GM13977 (cell line): Measurements from ENCODE around the gene ARL17B.
"Not testable (repeated sequence)": the region's sequence is repeated elsewhere in the genome, so short reads cannot be mapped to it uniquely, and the experiment has no call there.

Source experiments
- DNase-seq: peaks from one replicate; pipeline ENCODE4 v3.0.0; 2012; ENCODE audit warnings: low spot score
- CTCF ChIP-seq: IDR thresholded peaks from 2 replicates; pipeline ENCODE4 v1.5.1; 2012; ENCODE audit warnings: mild to moderate bottlenecking, control low read depth; ENCODE audit not compliant: insufficient read depth; ENCODE audit errors: extremely low read depth, missing control alignments
- in situ Hi-C: fragments of 300-500 bp; cut with MboI; formaldehyde crosslinking; loops from one replicate; pipeline ENCODE4 v1.12.0; 2022; ENCODE audit warnings: low sequenced_read_pairs, low pct_unique_long_range_greater_than_20kb, mixed read lengths, inconsistent platforms; ENCODE audit not compliant: unreplicated experiment

ARL17B gene

GRCh38 chr17:46273541-46274236, 87.9 kb downstream of the ARL17B start:
- in situ Hi-C loops, result no loop called here
- no peak for DNase-seq
- no peak for TF ChIP-seq CTCF

- DNase-seq, result no peak
- in situ Hi-C loops, result no loop called here
- TF ChIP-seq CTCF, result no peak
These were observed 91.5 kb downstream of the ARL17B start for GRCh38 chr17:46270032-46270431.

GRCh38 chr17:46266656-46267544, 94.7 kb downstream of the ARL17B start:
- TF ChIP-seq CTCF, result no peak
- in situ Hi-C loops, result no loop called here
- DNase-seq, result peak; percentile 97

GRCh38 chr17:46266063-46266655, 95.4 kb downstream of the ARL17B start:
- in situ Hi-C loops, result not testable (repeated sequence)
- peak; percentile 35 for DNase-seq

GRCh38 chr17:46264456-46265198, 96.9 kb downstream of the ARL17B start:
- in situ Hi-C loops, result no loop called here
- no peak for TF ChIP-seq CTCF
- DNase-seq, result peak; percentile 28

- DNase-seq, result no peak
- no peak for TF ChIP-seq CTCF
- in situ Hi-C loops, result no loop called here
These were observed 99.3 kb downstream of the ARL17B start for GRCh38 chr17:46262271-46262670.
